ENCODE results near the gene JUND.

Gene JUND

DNA sequence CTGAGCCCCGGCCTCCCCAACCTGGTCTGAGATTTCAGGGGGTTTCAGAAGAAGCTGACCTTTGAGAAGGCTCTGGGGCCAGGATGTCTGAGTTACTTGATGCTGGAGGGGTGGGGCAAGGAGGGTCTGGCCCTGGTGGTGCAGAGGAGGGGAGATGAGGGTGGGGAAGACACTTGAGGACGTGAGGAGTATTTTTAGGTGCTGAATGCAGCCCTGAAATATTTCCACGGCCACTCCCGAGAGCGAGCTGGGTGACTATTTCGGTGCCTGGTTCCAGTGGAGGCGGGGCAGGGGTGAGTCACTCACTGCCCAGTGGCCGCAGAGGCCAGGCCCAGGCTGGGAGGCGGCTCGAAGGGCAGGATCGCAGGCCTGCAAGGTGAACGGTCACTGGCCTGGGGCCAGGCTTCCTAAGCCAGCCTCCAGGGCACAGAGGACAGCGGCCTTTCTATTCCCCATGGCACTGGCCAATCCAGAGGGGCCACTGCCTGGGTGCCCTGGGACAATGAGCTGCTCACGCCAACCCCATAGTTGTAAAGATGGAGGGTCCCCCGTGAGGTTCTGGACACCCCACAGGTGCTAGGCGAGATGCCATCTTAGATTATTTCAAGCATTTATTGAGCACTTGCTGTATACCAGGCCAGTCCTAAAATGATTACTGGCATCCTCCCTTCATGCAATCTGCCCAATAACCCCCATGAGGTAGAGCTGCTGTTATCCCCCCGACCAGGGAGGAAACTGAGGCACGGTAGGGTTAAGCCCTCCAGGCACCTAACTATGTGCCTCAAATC is 19.7 kb upstream of the JUND start:
- Histone ChIP-seq H3K9me3 (ENCODE audit: severe bottlenecking) (no peaks in the 10 kb centered on the region), H3K4me3 (ENCODE audit: low read depth, low read length) (no peak overlapping the region), H3K36me3 (peaks cover 8% of the 10 kb centered on the region), H3K27ac (no peak overlapping the region), H3K27me3 (ENCODE audit: insufficient read depth, low read depth, severe bottlenecking) (no peaks in the 10 kb centered on the region)
- TF ChIP-seq, protein P1, sequence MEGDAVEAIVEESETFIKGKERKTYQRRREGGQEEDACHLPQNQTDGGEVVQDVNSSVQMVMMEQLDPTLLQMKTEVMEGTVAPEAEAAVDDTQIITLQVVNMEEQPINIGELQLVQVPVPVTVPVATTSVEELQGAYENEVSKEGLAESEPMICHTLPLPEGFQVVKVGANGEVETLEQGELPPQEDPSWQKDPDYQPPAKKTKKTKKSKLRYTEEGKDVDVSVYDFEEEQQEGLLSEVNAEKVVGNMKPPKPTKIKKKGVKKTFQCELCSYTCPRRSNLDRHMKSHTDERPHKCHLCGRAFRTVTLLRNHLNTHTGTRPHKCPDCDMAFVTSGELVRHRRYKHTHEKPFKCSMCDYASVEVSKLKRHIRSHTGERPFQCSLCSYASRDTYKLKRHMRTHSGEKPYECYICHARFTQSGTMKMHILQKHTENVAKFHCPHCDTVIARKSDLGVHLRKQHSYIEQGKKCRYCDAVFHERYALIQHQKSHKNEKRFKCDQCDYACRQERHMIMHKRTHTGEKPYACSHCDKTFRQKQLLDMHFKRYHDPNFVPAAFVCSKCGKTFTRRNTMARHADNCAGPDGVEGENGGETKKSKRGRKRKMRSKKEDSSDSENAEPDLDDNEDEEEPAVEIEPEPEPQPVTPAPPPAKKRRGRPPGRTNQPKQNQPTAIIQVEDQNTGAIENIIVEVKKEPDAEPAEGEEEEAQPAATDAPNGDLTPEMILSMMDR (IDR thresholded peaks at IDR 0.05; ENCODE audit: low read depth, low read length) = no peak
- no peak for DNase-seq

DNA sequence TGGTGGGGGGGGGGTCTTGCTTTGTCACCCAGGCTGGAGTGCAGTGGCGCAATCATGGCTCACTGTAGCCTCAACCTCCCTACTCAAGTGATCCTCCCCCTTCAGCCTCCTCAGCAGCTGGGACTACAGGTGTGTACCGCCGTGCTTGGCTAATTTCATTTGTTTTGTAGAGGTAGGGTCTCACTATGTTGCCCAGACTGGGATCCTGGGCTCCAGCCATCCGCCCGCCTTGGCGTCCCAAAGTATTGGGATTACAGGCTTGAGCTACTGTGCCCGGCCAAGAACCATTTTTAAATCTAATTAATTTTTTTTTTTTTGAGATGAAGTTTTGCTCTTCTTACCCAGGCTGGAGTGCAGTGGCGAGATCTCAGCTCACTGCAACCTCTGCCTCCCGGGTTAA is 18.2 kb upstream of the JUND start:
- Histone ChIP-seq H3K27me3 (ENCODE audit: insufficient read depth, low read depth, severe bottlenecking) (no peaks in the 10 kb centered on the region), H3K36me3 (no peaks in the 10 kb centered on the region), H3K27ac (no peak overlapping the region), H3K9me3 (ENCODE audit: severe bottlenecking) (no peaks in the 10 kb centered on the region), H3K4me3 (ENCODE audit: low read depth, low read length) (no peak overlapping the region)
- TF ChIP-seq, protein P1 (IDR thresholded peaks at IDR 0.05; ENCODE audit: low read depth, low read length) = no peak
- DNase-seq = no peak

DNA sequence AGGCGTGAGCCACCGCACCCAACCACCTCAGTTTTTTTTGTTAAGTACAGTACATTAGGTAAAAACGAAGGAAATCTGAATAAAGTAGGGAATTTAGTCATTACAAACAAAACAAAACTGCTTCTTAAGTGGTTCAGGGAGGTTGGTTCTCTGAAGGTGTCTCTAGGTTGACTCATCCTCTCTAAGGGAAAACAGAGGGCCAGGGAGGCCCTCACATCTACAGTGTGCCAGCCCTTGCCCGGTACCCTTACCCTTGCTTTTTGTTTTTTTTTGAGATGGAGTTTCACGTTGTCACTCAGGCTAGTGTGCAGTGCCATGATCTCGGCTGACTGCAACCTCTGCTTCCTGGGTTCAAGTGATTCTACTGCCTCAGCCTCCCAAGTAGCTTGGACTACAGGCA is 17.2 kb upstream of the JUND start:
- Histone ChIP-seq H3K27ac (no peak overlapping the region), H3K27me3 (ENCODE audit: insufficient read depth, low read depth, severe bottlenecking) (no peaks in the 10 kb centered on the region), H3K4me3 (ENCODE audit: low read depth, low read length) (no peak overlapping the region), H3K9me3 (ENCODE audit: severe bottlenecking) (no peaks in the 10 kb centered on the region), H3K36me3 (no peaks in the 10 kb centered on the region)
- DNase-seq = no peak
- TF ChIP-seq, protein P1 (IDR thresholded peaks at IDR 0.05; ENCODE audit: low read depth, low read length) = no peak

DNA sequence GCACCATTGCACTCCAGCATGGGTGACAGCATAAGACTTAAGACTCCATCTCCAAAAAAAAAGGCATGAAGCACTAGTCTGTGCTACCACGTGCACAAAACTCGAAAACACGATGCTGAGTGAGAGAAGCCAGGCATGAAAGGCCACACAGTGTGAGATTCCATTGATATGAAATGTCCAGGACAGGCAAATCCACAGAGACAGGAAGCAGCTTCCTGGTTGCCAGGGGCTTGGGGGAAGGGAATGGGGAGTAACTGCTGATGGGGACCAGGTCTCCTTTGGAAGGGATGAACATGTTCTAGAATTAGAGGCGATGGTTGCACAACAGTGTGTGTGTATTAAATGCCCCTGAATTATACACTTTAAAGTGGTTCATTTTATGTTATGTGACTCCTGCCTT is 15.9 kb upstream of the JUND start:
- Histone ChIP-seq H3K4me3 (ENCODE audit: low read depth, low read length) (no peak overlapping the region), H3K36me3 (no peaks in the 10 kb centered on the region), H3K27me3 (ENCODE audit: insufficient read depth, low read depth, severe bottlenecking) (no peaks in the 10 kb centered on the region), H3K9me3 (ENCODE audit: severe bottlenecking) (no peaks in the 10 kb centered on the region), H3K27ac (no peak overlapping the region)
- no peak for DNase-seq
- TF ChIP-seq, protein P1 (IDR thresholded peaks at IDR 0.05; ENCODE audit: low read depth, low read length) = no peak

DNA sequence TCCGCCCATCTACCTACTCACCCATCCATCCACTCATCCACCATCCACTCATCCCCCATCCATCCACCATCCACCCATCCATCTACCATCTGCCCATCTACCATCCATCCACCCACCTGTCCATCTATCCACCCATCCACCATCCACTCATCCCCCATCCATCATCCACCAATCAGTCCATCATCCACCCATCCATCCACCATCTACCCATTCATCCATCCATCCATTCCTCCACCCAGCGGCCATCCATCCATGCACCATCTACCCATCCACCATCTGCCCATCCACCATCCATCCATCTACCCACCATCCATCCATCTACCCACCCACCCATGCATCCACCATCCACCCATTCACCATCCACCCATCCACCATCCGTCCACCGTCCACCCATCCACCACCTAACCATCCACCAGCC is 13.6 kb upstream of the JUND start:
- Histone ChIP-seq H3K27ac (no peak overlapping the region), H3K27me3 (ENCODE audit: insufficient read depth, low read depth, severe bottlenecking) (no peaks in the 10 kb centered on the region), H3K36me3 (no peaks in the 10 kb centered on the region), H3K9me3 (ENCODE audit: severe bottlenecking) (no peaks in the 10 kb centered on the region), H3K4me3 (ENCODE audit: low read depth, low read length) (no peak overlapping the region)
- no peak for DNase-seq
- TF ChIP-seq, protein P1 (IDR thresholded peaks at IDR 0.05; ENCODE audit: low read depth, low read length) = no peak

DNA sequence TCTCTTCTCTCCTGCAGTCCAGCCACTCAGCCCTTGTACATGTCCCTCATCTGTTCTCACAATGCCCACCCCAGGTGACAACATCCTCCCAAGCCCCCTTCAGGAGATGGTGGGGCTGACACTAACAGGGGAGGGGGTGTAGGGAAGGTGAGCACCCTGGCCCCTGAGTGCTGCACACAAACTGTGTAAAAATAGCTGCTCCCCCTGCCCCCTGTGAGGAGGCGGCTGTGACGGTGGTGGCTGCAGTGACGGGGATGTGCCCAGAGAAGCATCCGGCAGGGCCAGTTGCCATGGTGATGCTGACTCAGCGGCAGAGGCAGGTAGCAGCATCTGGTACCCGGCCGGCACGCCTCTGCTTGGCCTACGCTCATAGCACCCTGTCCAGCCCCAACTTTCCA is 13.0 kb upstream of the JUND start:
- Histone ChIP-seq H3K27me3 (ENCODE audit: insufficient read depth, low read depth, severe bottlenecking) (no peaks in the 10 kb centered on the region), H3K27ac (peak overlapping the region; percentile 93), H3K36me3 (no peaks in the 10 kb centered on the region), H3K4me3 (ENCODE audit: low read depth, low read length) (no peak overlapping the region), H3K9me3 (ENCODE audit: severe bottlenecking) (no peaks in the 10 kb centered on the region)
- DNase-seq = no peak
- TF ChIP-seq, protein P1 (IDR thresholded peaks at IDR 0.05; ENCODE audit: low read depth, low read length) = no peak
